ENCODE measurements around the gene KIAA0753.

KIAA0753 gene

DNA sequence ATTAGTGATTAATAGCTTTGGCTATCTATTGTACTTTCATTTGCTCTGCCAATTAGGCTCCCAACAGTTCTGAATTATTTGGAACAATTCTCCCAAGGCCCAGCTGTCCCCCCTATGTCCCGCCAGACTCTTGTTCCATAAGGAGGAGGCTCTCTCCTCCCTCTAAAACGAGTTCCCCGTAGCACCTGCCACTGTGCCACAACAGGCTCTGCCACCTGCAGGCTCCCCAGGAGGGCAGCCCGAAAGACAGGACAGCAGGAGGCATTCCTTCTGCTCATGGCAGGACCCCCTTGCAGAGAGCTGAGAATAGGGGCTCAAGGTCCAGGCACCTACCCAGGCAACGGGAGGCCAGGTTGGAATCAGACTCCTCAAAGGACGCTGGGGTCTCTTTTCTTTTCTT, 93.2 kb downstream of the KIAA0753 start:
- no peak for DNase-seq (ENCODE audit: low read depth)

DNA sequence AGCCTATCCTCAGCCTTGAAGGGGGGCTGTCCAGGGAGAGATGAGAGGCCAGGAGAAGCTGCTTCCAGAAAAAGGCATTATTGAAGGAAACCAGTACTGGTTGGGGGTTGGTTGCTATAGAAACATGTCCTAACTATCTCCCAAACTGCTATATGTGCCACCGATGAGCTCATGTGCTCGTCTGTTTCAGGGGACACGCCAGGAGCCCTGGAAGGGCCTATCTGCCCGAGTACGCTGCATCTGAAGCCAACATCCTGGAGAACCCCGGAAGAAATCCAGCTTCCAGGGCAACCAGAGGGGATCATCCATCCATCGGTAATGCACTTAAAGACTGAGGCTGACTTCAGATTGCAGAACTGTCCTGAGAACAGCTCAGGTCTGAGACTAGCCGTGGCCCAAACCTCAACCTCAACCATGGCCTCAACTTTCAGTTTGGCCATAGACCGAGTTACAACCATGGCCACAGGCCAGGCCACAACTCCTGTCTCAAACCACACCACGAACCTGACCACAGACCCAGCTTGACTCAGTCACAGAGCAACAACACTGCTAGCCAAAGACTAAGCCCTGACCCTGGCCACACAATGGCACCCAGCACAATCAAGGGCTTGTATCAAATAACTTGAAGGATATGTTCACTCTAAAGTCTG, 94.3 kb downstream of the KIAA0753 start:
- peak; percentile 81 for DNase-seq (ENCODE audit: low read depth)

DNA sequence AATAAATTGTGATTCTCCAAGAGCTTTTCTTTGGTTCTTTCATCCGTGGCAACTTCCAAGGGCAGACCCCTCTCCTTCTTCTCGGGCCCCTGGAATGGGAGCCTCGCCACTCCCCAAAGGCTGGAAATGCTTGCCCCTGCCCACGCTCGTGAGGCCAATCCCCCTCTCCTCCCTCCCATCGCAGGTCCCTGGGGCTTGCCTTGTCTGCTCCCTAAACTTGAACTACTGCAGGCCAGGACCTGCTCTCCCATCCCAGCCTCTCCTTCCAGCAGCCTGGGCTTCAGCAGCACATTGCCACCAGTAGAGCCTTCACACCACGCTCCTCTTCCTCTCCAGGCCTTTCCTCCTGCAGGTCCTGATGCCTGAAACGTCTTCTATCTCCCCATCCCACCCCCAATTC, 95.2 kb downstream of the KIAA0753 start:
- DNase-seq (ENCODE audit: low read depth), result no peak

DNA sequence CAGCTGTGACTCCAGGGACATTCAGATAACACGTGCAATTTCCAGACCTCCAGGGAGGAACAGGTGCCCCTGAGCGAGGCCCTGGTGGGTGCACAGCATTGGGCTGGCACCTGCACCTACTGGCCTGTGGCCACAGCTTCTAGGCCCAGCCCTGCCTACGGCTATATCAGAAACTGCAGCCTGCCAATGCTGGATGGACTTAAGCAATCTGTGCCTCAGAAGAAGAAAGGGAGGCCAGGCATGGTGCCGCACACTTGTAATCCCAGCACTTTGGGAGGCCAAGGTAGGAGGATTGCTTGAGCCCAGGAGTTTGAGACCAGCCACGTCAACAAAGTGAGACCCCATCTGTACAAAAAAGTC, 96.5 kb downstream of the KIAA0753 start:
- DNase-seq (ENCODE audit: low read depth), result no peak

DNA sequence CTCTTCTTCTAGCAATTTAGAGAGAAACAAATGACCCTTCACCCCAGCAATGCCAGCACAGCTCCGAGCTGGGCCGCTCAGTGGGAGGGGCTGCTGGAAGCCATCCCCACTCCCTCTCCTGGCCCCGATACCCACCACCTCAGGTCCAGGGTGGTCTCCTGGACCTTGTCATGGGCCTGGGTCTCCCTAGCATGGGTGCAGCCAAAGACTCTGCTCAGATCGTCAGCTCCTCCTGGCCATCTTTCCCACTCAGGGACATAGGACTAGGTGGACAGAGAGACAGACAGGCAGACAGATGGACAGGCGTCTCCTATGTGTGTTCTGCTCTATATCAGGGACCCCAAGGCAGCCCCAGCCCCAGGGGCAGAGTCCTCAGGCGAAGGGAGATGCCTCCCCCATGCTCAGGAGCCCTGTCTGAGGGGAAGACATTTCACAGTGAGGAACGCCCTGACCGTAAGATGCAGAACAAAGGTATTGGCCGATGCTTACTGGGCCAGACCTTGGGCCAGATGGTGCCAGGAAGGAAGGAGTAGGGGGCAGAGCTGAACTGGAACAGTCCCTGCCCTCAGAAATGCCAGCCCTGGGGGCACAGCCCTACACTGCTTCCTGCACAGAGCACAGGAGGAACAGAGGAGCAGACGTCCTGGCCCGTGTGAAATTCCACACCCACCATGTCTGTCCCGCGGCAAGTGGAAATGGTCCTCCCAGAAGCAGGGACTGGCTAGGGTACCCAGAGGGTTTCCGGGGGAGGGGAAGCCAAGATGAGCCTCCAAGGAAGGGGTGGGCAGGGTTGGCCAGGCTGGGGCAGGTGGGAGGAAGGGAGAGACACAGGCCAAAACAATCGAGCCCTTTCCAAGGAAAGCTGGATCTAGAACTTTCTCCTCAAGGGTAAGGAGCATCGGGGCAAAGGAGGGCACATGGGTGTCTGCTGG, 97.2 kb downstream of the KIAA0753 start:
- no peak for DNase-seq (ENCODE audit: low read depth)

DNA sequence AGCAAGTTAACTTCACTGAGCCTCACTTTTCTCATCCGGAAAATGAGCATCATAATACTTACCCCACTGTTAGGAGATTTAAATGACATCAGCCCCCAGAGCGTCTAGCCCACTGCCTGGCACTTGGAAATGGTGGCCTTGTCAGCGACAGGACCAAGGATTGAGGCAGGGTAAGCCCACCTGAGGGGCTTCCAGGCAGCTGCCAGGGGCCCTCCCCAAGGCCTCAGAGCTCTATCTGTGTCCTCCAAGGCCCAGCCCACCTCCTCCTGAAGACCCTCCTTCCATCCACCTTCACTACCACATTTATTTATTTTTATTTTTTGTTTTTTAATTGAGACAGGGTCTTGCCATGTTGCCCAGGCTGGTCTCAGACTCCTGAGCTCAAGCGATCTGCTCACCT, 97.9 kb downstream of the KIAA0753 start:
- DNase-seq (ENCODE audit: low read depth), result no peak

DNA sequence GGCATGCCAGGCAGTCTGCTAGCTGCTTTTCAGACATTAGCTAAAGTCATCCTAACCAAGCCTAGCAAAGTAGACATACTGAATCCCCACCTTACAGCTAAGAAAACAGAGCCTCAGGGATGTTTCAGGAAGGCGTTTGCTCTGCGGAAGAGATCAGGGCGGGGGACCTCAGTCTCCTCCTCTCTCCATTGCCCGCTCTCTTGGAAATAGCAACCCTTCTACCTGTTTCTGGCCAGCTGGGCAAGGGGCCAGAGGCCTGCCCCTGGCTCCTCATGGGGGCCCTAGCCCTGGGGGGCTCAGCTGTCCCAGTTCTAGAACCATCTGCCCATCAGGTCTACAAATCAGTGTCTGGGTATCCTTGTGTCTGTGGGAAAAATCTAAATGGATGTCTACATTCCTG, 98.6 kb downstream of the KIAA0753 start:
- DNase-seq (ENCODE audit: low read depth), result no peak

DNA sequence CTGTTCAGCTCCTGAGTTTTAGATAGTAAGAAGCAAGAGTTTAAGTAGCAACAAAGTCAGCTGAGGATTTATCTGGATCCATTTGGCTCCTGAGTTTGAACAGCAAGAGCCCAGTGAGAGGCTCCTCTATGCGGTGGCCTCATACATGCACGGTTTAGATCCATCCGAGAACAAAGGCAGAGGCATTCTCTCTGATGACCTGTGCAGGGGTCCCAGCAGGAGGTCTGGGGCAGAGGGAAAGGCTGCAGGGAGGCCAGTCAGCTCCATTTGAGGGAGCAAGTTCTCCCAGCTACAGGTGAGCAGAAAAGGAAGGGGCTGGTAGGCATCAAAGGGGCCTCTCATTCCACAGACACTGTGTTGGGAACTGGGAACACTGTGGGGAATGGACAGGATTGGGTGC, 100.6 kb downstream of the KIAA0753 start:
- DNase-seq (ENCODE audit: low read depth), result no peak

DNA sequence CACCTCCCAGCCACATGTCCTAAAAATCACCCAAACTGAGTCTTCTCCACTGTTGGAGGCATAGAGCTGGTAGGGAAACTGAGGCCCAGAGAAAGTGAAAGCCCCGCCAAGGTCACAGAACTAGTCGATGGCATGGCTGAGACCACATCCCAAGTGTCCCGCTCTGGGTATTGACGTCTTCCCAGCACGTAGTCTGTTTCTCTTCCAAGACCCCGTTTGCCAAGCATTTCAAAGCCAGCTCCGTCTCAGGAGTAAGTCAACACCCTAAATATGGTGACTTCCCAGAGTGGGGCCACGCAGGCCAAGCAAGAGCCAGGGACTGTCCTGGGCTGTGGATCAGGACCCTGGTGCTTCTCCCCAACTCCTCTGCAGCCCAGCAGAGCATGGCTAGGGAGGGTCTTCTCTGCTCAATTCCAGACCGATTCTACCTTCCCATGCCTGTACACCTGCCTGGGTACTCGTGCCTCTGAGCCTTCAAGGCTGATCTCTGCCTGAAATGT, 103.9 kb downstream of the KIAA0753 start:
- DNase-seq (ENCODE audit: low read depth), result no peak

DNA sequence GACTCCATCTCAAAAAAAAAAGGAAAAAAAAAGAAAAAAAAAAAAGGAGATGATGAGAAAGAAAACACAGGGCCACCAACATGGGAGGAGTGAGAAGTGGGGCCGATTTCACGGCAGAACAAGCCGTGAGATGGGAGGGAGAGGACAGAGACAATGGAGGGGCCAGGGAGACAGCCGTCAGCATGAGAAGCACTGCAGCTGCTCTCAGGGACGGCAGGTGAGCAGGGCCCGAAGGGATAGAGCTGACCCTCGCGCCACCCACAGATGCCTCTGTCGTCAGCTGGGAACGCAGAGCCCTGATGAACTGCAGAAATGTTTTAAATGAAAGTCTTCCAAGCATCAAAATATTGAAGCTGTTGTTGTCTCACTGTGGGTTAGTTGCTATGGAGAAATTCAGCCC, 104.5 kb downstream of the KIAA0753 start:
- no peak for DNase-seq (ENCODE audit: low read depth)

DNA sequence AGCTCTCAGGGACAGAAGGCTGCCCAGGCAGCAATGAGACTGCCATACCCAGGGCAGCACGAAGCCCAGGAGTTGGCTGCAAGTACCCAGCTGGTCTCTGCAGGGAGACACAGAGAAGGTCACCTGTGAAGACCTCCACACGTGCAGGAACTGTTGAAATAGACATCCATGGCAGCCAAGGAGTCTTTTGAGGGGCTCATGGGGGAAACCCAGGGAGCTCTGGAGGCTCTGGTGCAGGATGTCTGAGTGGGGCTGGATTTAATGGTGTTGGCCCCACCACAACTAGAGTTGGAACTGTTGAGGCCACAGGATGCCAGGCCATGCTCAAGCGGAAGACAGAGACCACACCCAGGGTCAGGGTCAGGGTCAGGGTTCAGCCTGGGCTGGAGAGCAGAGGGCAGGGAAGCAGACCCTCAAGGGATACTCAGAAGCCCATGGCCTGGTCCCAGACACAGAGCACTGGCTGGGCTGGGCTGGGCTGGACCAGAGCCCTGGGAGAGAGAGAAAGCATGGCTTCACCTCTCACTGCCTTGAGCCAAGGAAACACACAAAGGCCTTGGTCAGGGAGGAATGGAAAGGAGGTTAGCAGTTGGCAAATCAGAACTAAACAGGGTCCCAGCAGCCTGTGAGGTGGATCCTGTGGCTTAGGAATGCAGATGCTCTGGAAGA, 105.5 kb downstream of the KIAA0753 start:
- DNase-seq (ENCODE audit: low read depth), result no peak

DNA sequence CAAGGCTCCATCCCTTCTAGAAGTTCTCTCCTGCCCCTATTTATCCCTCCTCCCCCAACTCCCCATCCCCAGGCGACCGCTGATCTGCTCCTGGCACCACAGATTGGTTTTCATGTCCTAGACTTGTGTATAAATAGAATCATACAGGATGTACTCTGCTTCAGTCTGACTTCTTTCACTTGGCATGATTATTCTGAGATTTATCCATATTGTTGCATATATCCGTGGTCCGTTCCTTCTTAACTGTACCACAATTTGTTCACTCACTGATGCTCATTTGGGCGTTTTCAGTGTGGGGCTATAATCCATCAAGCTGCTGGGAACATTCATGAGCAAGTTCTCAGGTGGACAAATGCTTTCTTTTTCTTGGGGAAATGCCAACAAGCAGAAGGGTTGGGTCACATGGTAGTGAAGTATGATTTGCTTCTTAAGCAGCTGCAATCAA, 108.0 kb downstream of the KIAA0753 start:
- no peak for DNase-seq (ENCODE audit: low read depth)

DNA sequence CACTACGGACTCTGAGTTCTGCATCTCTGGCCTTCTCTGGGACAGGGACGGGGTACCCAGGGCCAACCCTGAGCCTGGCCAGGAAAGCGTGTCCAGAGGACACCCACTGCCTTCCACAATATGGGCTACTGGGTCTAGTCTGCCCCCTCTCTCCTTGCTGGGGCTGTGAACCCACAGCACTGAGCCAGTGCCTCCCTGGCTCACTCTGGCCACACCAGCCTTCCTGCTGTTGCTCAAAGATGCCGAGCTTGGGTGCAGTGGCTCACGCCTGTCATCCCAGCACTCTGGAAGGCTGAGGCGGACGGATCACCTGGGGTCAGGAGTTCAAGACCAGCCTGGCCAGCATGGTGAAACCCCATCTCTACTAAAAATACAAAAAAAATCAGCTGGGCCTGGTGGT, 108.9 kb downstream of the KIAA0753 start:
- DNase-seq (ENCODE audit: low read depth), result no peak

DNA sequence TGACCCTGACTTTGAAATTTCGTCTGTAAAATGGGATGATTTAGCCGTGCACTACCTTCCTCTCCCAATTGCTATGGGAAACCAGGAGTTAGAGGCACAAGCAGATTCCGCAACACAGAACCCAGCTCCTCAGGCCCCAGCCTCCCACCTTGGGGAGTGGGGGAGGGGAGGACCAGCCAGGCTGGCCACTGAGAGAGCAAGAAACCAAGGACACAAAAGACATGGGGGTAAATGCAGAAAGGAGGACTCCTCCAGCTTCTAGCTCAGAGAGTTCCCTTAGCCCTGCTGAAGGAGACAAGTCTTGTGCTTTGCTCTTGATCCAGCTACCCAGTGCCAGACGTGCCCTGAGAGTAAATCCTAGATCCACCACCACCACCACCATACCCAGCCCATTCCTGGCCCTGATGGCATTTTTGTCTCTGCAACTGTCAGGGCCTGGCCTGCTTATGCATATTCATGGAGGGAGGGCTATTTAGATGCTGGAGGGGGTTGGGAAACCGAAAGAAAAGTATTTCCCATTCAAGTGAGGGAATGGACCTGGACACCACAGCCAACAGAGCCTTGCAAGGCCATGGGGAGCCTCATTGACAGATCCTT, 110.1 kb downstream of the KIAA0753 start:
- DNase-seq (ENCODE audit: low read depth), result no peak

DNA sequence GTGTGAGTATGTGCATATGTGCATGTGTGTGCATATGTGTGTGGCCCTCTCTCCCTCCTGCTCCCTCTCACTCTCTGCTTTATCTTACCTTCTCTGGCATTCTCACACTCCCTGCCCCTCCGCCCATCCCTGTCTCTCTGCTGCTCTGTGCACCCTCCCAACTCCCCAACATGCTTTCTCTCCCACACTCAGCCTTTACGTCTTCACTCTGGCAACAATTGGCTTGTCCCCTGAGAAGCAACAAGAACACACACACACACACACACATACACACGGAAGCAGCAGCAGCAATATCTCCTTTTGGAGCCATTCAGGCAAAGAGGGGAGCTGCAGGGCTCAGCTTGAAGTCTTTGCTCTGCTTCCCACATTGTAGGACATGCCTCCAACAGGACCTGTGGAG, 112.0 kb downstream of the KIAA0753 start:
- no peak for DNase-seq (ENCODE audit: low read depth)

Data from iris pigment epithelial cell (primary cell).